ENCODE measurements around the gene ASPSCR1.

The ASPSCR1 gene
- total RNA-seq: 34.6 to 57.3 (median 36.8) reads per million in 3 experiments

GRCh38 chr17:81977211-81977808 lies at the start of gene ASPSCR1:
Gene ASPSCR1, plus strand, starts transcription at chr17:81977629. Its CDS starts 18 bp downstream, at chr17:81977647.
- peak; percentile 90 for DNase-seq

- DNase-seq: peak; percentile 89
Observed at GRCh38 chr17:81927653-81928543, 49.5 kb upstream of the ASPSCR1 start, which contains the start of gene MAFG. Gene MAFG, minus strand, starts transcription at chr17:81927735. Its CDS starts 4,550 bp downstream, at chr17:81923185.

GRCh38 chr17:81928544-81929252 lies 48.7 kb upstream of the ASPSCR1 start:
- no peak for DNase-seq

GRCh38 chr17:81929253-81930141 lies 47.9 kb upstream of the ASPSCR1 start:
- no peak for DNase-seq

- no peak for DNase-seq
Observed at GRCh38 chr17:81930142-81931125, 47.0 kb upstream of the ASPSCR1 start.

GRCh38 chr17:81931189-81931556 lies 46.3 kb upstream of the ASPSCR1 start:
- no peak for DNase-seq

- DNase-seq: no peak
Observed at GRCh38 chr17:81931557-81932332, 45.7 kb upstream of the ASPSCR1 start.

GRCh38 chr17:81932333-81932983 lies 45.0 kb upstream of the ASPSCR1 start:
- no peak for DNase-seq

- DNase-seq: no peak
Observed at GRCh38 chr17:81933178-81933699, 44.2 kb upstream of the ASPSCR1 start.

GRCh38 chr17:81934098-81934757 lies 43.2 kb upstream of the ASPSCR1 start:
- DNase-seq: no peak

- DNase-seq: no peak
Observed at GRCh38 chr17:81934850-81935708, 42.4 kb upstream of the ASPSCR1 start.

GRCh38 chr17:81935709-81936084 lies 41.7 kb upstream of the ASPSCR1 start:
- no peak for DNase-seq

- DNase-seq: no peak
Observed at GRCh38 chr17:81939218-81939617, 38.2 kb upstream of the ASPSCR1 start.

GRCh38 chr17:81939881-81940385 lies 37.5 kb upstream of the ASPSCR1 start:
- no peak for DNase-seq

- no peak for DNase-seq
Observed at GRCh38 chr17:81940538-81941483, 36.6 kb upstream of the ASPSCR1 start.

GRCh38 chr17:81941484-81942166 lies 35.8 kb upstream of the ASPSCR1 start:
- no peak for DNase-seq
